GM13977 (cell line): ENCODE measurements around the gene MEG3.

ENCODE experiments used
- DNase-seq: peaks from one replicate; pipeline ENCODE4 v3.0.0; 2012; ENCODE audit warnings: low spot score
- in situ Hi-C: fragments of 300-500 bp; cut with MboI; formaldehyde crosslinking; loops from one replicate; pipeline ENCODE4 v1.12.0; 2022; ENCODE audit warnings: low sequenced_read_pairs, low pct_unique_long_range_greater_than_20kb, mixed read lengths, inconsistent platforms; ENCODE audit not compliant: unreplicated experiment
- TF ChIP-seq, protein P1 (sequence below): IDR thresholded peaks from 2 replicates; pipeline ENCODE4 v1.5.1; 2012; ENCODE audit warnings: mild to moderate bottlenecking, control low read depth; ENCODE audit not compliant: insufficient read depth; ENCODE audit errors: extremely low read depth, missing control alignments

Gene MEG3

DNA sequence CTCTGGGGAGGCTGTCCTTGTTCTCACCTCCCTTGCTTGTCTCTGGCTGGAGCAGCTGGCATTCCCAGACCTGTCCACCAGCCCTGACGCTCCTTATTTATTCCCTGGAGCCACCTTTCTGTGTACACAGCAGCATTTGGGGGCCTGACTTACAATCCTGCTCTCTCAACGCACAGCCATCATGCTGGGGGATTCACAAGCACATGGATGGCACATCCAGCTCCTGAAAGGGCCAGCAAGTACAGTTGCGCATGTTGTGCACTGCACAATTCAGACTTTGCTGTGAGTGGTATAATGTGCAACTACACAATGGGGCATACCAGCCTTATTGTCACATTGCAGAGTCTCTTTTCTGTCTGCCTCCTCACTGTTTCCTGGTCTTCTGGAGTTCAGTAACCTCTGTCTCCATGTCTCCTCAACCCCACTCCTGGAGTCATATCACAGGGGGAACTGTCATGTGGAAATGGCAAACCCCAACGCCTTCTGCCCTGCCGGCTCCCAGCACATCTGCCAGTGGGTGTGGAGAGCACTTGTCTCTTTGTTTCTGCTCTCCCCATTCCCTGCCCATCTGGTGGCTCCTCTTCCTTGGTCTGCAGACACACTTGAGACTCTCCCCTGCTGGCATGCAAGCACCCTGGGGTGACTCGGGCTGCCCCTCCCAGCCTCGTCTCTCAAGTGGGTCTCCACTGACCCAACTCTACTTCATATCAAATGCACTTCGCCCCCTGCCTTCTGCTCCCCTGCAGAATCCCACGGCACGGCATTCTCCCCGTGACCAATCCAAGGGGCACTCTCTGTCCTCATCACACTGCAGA is 41.2 kb upstream of the MEG3 start:
- no peak for DNase-seq
- in situ Hi-C loops, result no loop called here
- TF ChIP-seq, protein P1, sequence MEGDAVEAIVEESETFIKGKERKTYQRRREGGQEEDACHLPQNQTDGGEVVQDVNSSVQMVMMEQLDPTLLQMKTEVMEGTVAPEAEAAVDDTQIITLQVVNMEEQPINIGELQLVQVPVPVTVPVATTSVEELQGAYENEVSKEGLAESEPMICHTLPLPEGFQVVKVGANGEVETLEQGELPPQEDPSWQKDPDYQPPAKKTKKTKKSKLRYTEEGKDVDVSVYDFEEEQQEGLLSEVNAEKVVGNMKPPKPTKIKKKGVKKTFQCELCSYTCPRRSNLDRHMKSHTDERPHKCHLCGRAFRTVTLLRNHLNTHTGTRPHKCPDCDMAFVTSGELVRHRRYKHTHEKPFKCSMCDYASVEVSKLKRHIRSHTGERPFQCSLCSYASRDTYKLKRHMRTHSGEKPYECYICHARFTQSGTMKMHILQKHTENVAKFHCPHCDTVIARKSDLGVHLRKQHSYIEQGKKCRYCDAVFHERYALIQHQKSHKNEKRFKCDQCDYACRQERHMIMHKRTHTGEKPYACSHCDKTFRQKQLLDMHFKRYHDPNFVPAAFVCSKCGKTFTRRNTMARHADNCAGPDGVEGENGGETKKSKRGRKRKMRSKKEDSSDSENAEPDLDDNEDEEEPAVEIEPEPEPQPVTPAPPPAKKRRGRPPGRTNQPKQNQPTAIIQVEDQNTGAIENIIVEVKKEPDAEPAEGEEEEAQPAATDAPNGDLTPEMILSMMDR, result no peak

DNA sequence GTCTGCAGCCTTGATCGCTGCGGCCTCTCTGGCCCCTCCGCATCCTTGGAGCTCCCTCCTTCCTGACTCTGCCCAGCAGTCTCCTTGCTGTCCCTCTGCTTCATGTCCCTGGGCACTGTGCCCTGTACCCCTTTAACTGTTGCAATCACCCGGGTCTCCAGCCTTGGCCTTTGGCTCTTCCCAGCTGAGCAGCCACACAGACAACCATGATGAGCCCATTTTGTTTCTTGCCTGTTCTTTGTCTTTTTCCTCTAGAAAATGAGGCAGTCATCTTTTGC is 40.6 kb upstream of the MEG3 start:
- TF ChIP-seq, protein P1, result no peak
- DNase-seq, result no peak
- in situ Hi-C loops, result no loop called here

DNA sequence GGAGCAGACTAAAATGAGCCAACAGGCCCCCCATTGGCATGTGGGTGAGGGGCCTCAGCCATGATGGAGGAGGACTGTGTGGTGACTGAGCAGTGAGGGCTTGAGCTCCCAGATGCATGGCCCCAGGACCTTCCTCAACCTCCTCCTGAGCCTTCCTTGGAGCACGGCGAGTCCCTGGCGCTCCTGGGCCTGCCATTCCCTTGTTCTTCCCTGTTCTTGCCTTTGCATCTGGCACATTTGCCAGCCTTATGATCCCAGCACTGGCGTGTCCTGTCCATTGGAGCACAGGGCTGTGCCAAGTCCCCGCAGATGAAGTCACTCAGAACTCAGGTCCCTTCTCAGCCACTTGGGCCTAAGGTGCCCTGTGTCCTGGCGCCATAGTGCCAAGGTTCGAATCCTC is 40.3 kb upstream of the MEG3 start:
- TF ChIP-seq, protein P1, result no peak
- in situ Hi-C loops, result no loop called here
- DNase-seq, result no peak

DNA sequence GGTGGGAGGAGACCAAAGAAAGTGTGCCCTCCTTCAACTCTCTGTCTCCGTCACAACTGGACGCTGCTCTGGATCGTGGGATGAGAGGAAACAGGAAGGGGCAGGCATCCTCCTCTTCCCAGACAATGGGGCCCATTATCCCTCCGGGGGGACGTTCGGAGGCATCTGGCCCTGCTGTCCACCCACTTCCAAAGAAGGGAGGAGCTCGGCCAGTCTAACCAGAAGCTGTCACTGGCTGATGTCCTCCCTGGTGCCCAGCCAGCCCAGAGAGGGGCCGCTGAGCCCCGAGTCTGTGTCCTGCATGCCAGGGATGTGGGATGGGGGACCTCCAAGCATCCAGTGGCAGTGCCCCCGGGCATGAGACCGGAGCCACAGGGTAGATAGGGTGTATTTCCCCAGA is 39.8 kb upstream of the MEG3 start:
- DNase-seq, result no peak
- in situ Hi-C loops, result no loop called here

DNA sequence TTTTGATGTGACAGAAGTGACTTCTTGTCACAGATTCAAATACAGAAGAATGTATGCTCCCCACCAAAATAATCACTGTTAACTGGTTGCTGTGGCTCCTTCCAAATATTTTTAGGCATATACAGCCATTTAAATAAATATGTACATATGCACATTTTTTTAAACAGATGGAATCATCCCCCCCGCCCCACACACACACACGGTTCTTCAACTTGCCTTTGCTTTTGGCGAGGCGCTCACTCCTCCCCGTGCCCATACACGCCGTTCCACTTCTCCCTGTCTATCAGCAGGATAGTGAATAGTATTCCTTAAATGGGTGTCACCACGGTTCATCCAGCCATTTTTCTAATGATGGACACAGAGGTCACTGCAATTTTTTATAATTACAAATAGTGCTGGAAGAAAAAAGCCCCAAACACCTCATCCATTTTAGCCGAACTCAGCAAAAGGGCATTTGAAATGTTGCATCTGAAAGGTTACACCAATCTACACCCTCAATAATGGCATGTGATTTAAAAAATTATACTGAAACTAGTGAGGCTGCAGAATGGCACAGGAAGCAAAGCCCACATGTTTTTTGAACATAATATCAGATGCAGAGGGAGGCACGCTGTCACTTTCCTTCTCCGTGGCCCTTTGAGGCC is 39.2 kb upstream of the MEG3 start:
- in situ Hi-C loops, result no loop called here
- no peak for DNase-seq
- TF ChIP-seq, protein P1, result no peak

More for the DNA sequence above, 39.8 kb upstream of the MEG3 start:
- TF ChIP-seq, protein P1, result no peak

DNA sequence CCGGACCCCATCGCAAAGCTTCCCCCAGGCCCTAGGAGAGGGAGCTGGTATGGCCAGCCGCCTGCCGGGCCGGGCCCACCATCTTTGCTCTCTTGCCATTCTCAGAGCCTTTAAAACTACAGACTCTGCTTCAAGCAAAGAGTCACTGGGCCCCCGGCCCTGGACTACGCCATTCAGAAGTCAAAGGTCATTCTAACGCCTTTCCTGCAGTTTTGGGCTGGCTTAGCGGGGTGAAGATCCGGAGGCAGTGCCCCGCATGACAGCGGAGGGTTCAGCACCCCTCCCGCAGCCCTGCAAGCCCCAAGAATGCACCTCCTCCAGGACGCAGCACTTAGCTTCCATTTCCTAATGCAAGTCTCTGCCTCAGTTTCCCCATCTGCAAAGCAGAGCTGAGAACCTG is 38.3 kb upstream of the MEG3 start:
- TF ChIP-seq, protein P1, result no peak
- in situ Hi-C loops, result no loop called here
- no peak for DNase-seq
